Adrenal gland (tissue), 12 donors: ENCODE results near the gene HOXD9. TPM values are rescaled to one million over a fixed set of nuclear protein-coding genes. Genes with fewer than 3 reads are reported as not detected.

ENCODE experiments used
- DNase-seq, 7 donors: peaks; one replicate each; pipeline ENCODE4 v3.0.0-alpha.2; 2019 to 2020
- H3K27ac ChIP-seq, 5 donors: fragments of 200-600 bp; sonication (generic) in 4 of 5; 1 replicate in 3 of 5; 2 replicates in 2 of 5; pipeline versions ENCODE4 v1.5.1 to v1.8.0; 2016 to 2020; ENCODE audit warnings: mild to moderate bottlenecking in 1 of 5
- H3K27me3 ChIP-seq: fragments of 200-600 bp; 2 replicates; pipeline ENCODE4 v1.8.0; 2021
- H3K36me3 ChIP-seq, 2 donors: fragments of 200-600 bp; replicated peaks in 1 of 2; 1 replicate in 1 of 2; 2 replicates in 1 of 2; pipeline versions ENCODE4 v1.5.1 to v1.8.0; 2018 to 2022
- H3K4me1 ChIP-seq, 2 donors: fragments of 200-600 bp; replicated peaks in 1 of 2; 1 replicate in 1 of 2; 2 replicates in 1 of 2; pipeline versions ENCODE4 v1.5.1 to v1.8.0; 2018 to 2021
- H3K4me3 ChIP-seq, 4 donors: fragments of 200-600 bp; sonication (generic) in 3 of 4; one replicate each; pipeline ENCODE4 v1.5.1; 2016 to 2018
- H3K9me3 ChIP-seq, 3 donors: fragments of 200-600 bp; sonication (generic) in 1 of 3; replicated peaks in 1 of 3; 1 replicate in 2 of 3; 2 replicates in 1 of 3; pipeline versions ENCODE4 v1.5.1 to v1.8.0; 2016 to 2021
- CTCF ChIP-seq, 6 experiments: fragments of 450-650 bp in 4 of 6; fragments of 200-600 bp in 2 of 6; sonication (generic) in 1 of 6; IDR thresholded peaks; 1 replicate in 5 of 6; 2 replicates in 1 of 6; pipeline versions ENCODE4 v1.5.1 to v1.8.0; 2016 to 2021; ENCODE audit warnings: antibody characterized with exemption in 6 of 6, mild to moderate bottlenecking in 2 of 6, moderate library complexity in 1 of 6
- POLR2A ChIP-seq, 2 donors: fragments of 450-650 bp; IDR thresholded peaks; one replicate each; pipeline ENCODE4 v1.6.1; 2017; ENCODE audit warnings: antibody characterized with exemption in 2 of 2, mild to moderate bottlenecking in 2 of 2, moderate library complexity in 1 of 2
- WGBS, 4 donors: extraction: QIAGEN DNeasy Blood & Tissue Kit in 2 of 4; methylation state at CpG; one replicate each; pipeline versions ENCODE4 v1.1.5 to v1.1.7; 2013 to 2017; 5-methylcytosine and 5-hydroxymethylcytosine counted together
- intact Hi-C, 2 donors: fragments of 100-400 bp; cut with DNase I; formaldehyde crosslinking; loops; one replicate each; pipeline versions ENCODE4 v1.14.1 to v1.15.0; 2022 to 2023
- polyA plus RNA-seq, 3 donors: library from polyadenylated mRNA; stranded (reverse); fragments of 200-250 nt in 2 of 3; fragments of 350-450 nt in 1 of 3; fragmentation: Illumina TruSeq in 1 of 3; extraction: RNeasy Lipid Tissue Mini Kit (QIAGEN cat#74804) in 1 of 3; gene quantifications; one replicate each; pipeline ENCODE4 v1.2.3, GENCODE V29; 2013 to 2014
- total RNA-seq, 9 donors: library from RNA; depleted of rRNA in 4 of 9; stranded (reverse); fragments of >200 nt in 4 of 9; fragments of 120-200 nt in 1 of 9; fragmentation: NEBNext Ultra II Directional in 1 of 9; extraction: Animal tissue kit (Norgen Biotek cat#: 25700) in 1 of 9; gene quantifications; one replicate each; pipeline versions ENCODE4 v1.1.0 to v1.2.4, GENCODE V29; 2013 to 2023
- donor health status: healthy with polysubstance abuse.
- donor health status: Bipolar disorder and iron deficiency.
- donor health status: DM: yes; HTN: yes; CAD: no.
- donor health status: DM: no; HTN: no; CAD: no.
- donor health status: DM: no; HTN: no; CAD: no.
- donor health status: DM: yes; HTN: yes; CAD: no.

Gene HOXD9
- total and polyA plus RNA-seq, 12 donors = 2.4 to 35.6 (median 7.5) TPM

- H3K36me3 ChIP-seq = no peaks in the 10 kb centered on the region
- DNase-seq = peak in 1 of 7 donors; percentile 16
- peaks cover 0 to 15% of the 10 kb centered on the region in 2 donors for H3K4me1 ChIP-seq
- H3K4me3 ChIP-seq = no peak overlapping the region
- TF ChIP-seq POLR2A (IDR thresholded peaks at IDR 0.05) (no peak), CTCF (IDR thresholded peaks at IDR 0.05) (no peak)
- peaks cover 99% of the 10 kb centered on the region for H3K27me3 ChIP-seq
- no peaks in the 10 kb centered on the region for H3K9me3 ChIP-seq
- 6 to 8% (median 7%) methylated on average over 7 to 35 of the region's 35 CpGs for WGBS, 4 donors
- intact Hi-C loops = loop anchor here in 1 of 2 donors (10.0 kb wide), 1 partner anchor 844 kb away; no protein-coding TSS in a partner anchor
- no peak overlapping the region for H3K27ac ChIP-seq
Observed at GRCh38 chr2:176098366-176099158, 24.0 kb upstream of the HOXD9 start.

GRCh38 chr2:176099159-176099727, 23.3 kb upstream of the HOXD9 start:
- 11 to 13% (median 12%) methylated on average over 20 to 30 of the region's 30 CpGs for WGBS, 4 donors
- no peak overlapping the region for H3K4me3 ChIP-seq
- peak in 1 of 7 donors; percentile 11 for DNase-seq
- H3K36me3 ChIP-seq = no peaks in the 10 kb centered on the region
- H3K27ac ChIP-seq = no peak overlapping the region
- TF ChIP-seq POLR2A (IDR thresholded peaks at IDR 0.05) = no peak
- peaks cover 100% of the 10 kb centered on the region for H3K27me3 ChIP-seq
- intact Hi-C loops = loop anchor here in 1 of 2 donors (10.0 kb wide), 1 partner anchor 844 kb away; no protein-coding TSS in a partner anchor
- peaks cover 4 to 20% of the 10 kb centered on the region in 2 donors for H3K4me1 ChIP-seq
- no peaks in the 10 kb centered on the region for H3K9me3 ChIP-seq

GRCh38 chr2:176099728-176100546, 22.6 kb upstream of the HOXD9 start, which contains the start of gene HOXD12:
HOXD12 (plus strand) TSS chr2:176099795; CDS start chr2:176099802, 7 bp downstream.
- intact Hi-C loops = loop anchor here in 1 of 2 donors (10.0 kb wide), 1 partner anchor 845 kb away; no protein-coding TSS in a partner anchor
- no peak within 1 kb of the TSS for H3K27ac ChIP-seq
- peak in 1 of 7 donors; percentile 9 for DNase-seq
- H3K27me3 ChIP-seq = peaks cover 100% of the 10 kb centered on the region
- H3K9me3 ChIP-seq = no peaks in the 10 kb centered on the region
- TF ChIP-seq CTCF (IDR thresholded peaks at IDR 0.05) (no peak), POLR2A (IDR thresholded peaks at IDR 0.05) (no peak)
- H3K4me3 ChIP-seq = no peak within 1 kb of the TSS
- no peaks in the 10 kb centered on the region for H3K36me3 ChIP-seq
- WGBS, 4 donors = 4 to 9% (median 7%) methylated on average over 21 to 70 of the region's 70 CpGs
- peaks cover 7 to 24% of the 10 kb centered on the region in 2 donors for H3K4me1 ChIP-seq

GRCh38 chr2:176100547-176101140, 21.9 kb upstream of the HOXD9 start:
- DNase-seq = no peak

More at GRCh38 chr2:176100547-176101140, 21.9 kb upstream of the HOXD9 start:
- Histone ChIP-seq H3K36me3 (no peaks in the 10 kb centered on the region), H3K27me3 (peaks cover 100% of the 10 kb centered on the region), H3K27ac (no peak overlapping the region), H3K4me3 (no peak overlapping the region), H3K9me3 (no peaks in the 10 kb centered on the region), H3K4me1 (peaks cover 7 to 24% of the 10 kb centered on the region in 2 donors)
- 20 to 25% (median 22%) methylated on average over 19 to 28 of the region's 28 CpGs for WGBS, 4 donors
- TF ChIP-seq POLR2A (IDR thresholded peaks at IDR 0.05) (no peak), CTCF (IDR thresholded peaks at IDR 0.05) (no peak)
- intact Hi-C loops = no loop called here
